Trophoblast cell (in vitro differentiated cells and primary cell): ENCODE measurements around the gene YARS1.

Experiments used
- DNase-seq, 2 donors: peaks; one replicate each; pipeline ENCODE4 v3.0.0-alpha.2; 2016
- H2AFZ ChIP-seq: 2 replicates; pipeline ENCODE4 v1.6.1; 2013; ENCODE audit warnings: low read length, moderate library complexity, mild to moderate bottlenecking; ENCODE audit not compliant: insufficient read depth, poor library complexity
- H2AK5ac ChIP-seq: 2 replicates; pipeline ENCODE4 v1.6.1; 2013; ENCODE audit warnings: mild to moderate bottlenecking, low read length
- H2BK120ac ChIP-seq: 2 replicates; pipeline ENCODE4 v1.6.1; 2013; ENCODE audit warnings: low read length, mild to moderate bottlenecking, moderate library complexity; ENCODE audit not compliant: insufficient read depth, poor library complexity
- H2BK12ac ChIP-seq: 2 replicates; pipeline ENCODE4 v1.6.1; 2013; ENCODE audit warnings: mild to moderate bottlenecking, low read length, moderate library complexity
- H2BK5ac ChIP-seq: 2 replicates; pipeline ENCODE4 v1.6.1; 2013; ENCODE audit warnings: low read length, low read depth, moderate library complexity, mild to moderate bottlenecking; ENCODE audit not compliant: poor library complexity
- H3K14ac ChIP-seq: 2 replicates; pipeline ENCODE4 v1.6.1; 2013; ENCODE audit warnings: mild to moderate bottlenecking, low read length
- H3K18ac ChIP-seq: 2 replicates; pipeline ENCODE4 v1.6.1; 2013; ENCODE audit warnings: mild to moderate bottlenecking, low read length
- H3K23ac ChIP-seq: 2 replicates; pipeline ENCODE4 v1.6.1; 2013; ENCODE audit warnings: low read length
- H3K27ac ChIP-seq: 2 replicates; pipeline ENCODE4 v1.5.1; 2013; ENCODE audit warnings: low read depth, mild to moderate bottlenecking, inconsistent platforms, low read length, moderate library complexity
- H3K27me3 ChIP-seq: 2 replicates; pipeline ENCODE4 v1.6.1; 2013; ENCODE audit warnings: inconsistent platforms, mild to moderate bottlenecking, low read length, moderate library complexity; ENCODE audit not compliant: insufficient read depth
- H3K36me3 ChIP-seq, 2 experiments: 1 replicate in 1 of 2; 2 replicates in 1 of 2; pipeline ENCODE4 v1.6.1; 2013; ENCODE audit warnings: low read length in 2 of 2, mild to moderate bottlenecking in 2 of 2, moderate library complexity in 1 of 2; ENCODE audit not compliant: insufficient read depth in 2 of 2, control insufficient read depth in 1 of 2
- H3K4ac ChIP-seq: 2 replicates; pipeline ENCODE4 v1.6.1; 2013; ENCODE audit warnings: low read depth, mild to moderate bottlenecking, low read length, moderate library complexity
- H3K4me1 ChIP-seq, 2 experiments: 1 replicate in 1 of 2; 2 replicates in 1 of 2; pipeline ENCODE4 v1.6.1; 2013; ENCODE audit warnings: low read length in 2 of 2, mild to moderate bottlenecking in 2 of 2, moderate library complexity in 1 of 2; ENCODE audit not compliant: insufficient read depth in 2 of 2, control insufficient read depth in 1 of 2
- H3K4me2 ChIP-seq: 2 replicates; pipeline ENCODE4 v1.6.1; 2013; ENCODE audit warnings: inconsistent platforms, mild to moderate bottlenecking, low read length, moderate library complexity
- H3K4me3 ChIP-seq: 2 replicates; pipeline ENCODE4 v1.5.1; 2013; ENCODE audit warnings: mild to moderate bottlenecking, low read depth, low read length, inconsistent platforms
- H3K79me1 ChIP-seq: one replicate; pipeline ENCODE4 v1.6.1; 2013; ENCODE audit warnings: low read length
- H3K79me2 ChIP-seq: 2 replicates; pipeline ENCODE4 v1.6.1; 2013; ENCODE audit warnings: low read length, mild to moderate bottlenecking; ENCODE audit not compliant: control insufficient read depth, insufficient read depth, poor library complexity
- H3K9ac ChIP-seq: 2 replicates; pipeline ENCODE4 v1.6.1; 2013; ENCODE audit warnings: mild to moderate bottlenecking, low read length
- H3K9me3 ChIP-seq: 2 replicates; pipeline ENCODE4 v1.6.1; 2013; ENCODE audit warnings: low read depth, mild to moderate bottlenecking, control low read depth, inconsistent platforms, low read length; ENCODE audit not compliant: insufficient read depth
- H4K12ac ChIP-seq: 2 replicates; pipeline ENCODE4 v1.6.1; 2013; ENCODE audit warnings: low read depth, mild to moderate bottlenecking, low read length, moderate library complexity
- H4K8ac ChIP-seq: 2 replicates; pipeline ENCODE4 v1.6.1; 2013; ENCODE audit warnings: low read depth, mild to moderate bottlenecking, low read length, moderate library complexity
- H4K91ac ChIP-seq: one replicate; pipeline ENCODE4 v1.6.1; 2013; ENCODE audit warnings: low read depth, mild to moderate bottlenecking, low read length, moderate library complexity
- WGBS: extraction: QIAGEN DNeasy Blood & Tissue Kit; methylation state at CpG from one replicate; pipeline ENCODE4 v1.1.7; 2013; ENCODE audit warnings: missing lambda C conversion rate; ENCODE audit not compliant: insufficient read length, insufficient coverage; ENCODE audit errors: extremely low coverage; 5-methylcytosine and 5-hydroxymethylcytosine counted together

Gene YARS1

DNA sequence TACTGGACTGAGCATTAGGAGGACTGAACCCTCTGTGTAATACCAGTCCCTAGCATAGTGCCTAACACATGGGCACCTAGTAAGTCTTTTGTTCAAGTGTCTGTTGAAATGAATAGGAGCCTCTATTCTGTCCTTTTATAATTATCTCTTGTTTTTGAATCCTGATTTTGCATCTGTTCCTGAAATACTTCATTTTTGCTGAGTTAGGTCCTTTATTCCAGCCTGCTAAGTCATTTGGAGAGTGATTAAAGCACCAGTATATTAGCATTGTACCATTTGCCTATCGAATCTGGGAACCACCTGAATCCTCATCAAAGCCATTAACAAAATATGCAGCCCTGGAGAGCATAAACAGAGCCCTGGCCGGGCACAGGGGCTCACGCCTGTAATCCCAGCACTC lies 32.3 kb downstream of the YARS1 start:
- no CpG with 5 or more reads among the region's 3 CpGs for WGBS
- no peak overlapping the region for H3K18ac ChIP-seq
- no peak overlapping the region for H3K9ac ChIP-seq
- H3K23ac ChIP-seq = no peak overlapping the region
- H4K8ac ChIP-seq = no peak overlapping the region
- H2AFZ ChIP-seq = no peak overlapping the region
- peaks cover 29 to 46% of the 10 kb centered on the region in 2 experiments for H3K36me3 ChIP-seq
- H3K79me1 ChIP-seq = no peaks in the 10 kb centered on the region
- no peak overlapping the region for H4K12ac ChIP-seq
- H2BK120ac ChIP-seq = no peak overlapping the region
- no peak overlapping the region for H4K91ac ChIP-seq
- no peaks in the 10 kb centered on the region for H3K79me2 ChIP-seq
- no peak overlapping the region for H3K14ac ChIP-seq
- H2BK12ac ChIP-seq = no peak overlapping the region
- H3K27me3 ChIP-seq = no peaks in the 10 kb centered on the region
- H3K4me1 ChIP-seq = no peaks in the 10 kb centered on the region
- no peak overlapping the region for H3K27ac ChIP-seq
- DNase-seq = no peak
- no peak overlapping the region for H3K4me2 ChIP-seq
- no peak overlapping the region for H3K4ac ChIP-seq
- no peak overlapping the region for H2AK5ac ChIP-seq
- no peak overlapping the region for H3K4me3 ChIP-seq
- H3K9me3 ChIP-seq = no peaks in the 10 kb centered on the region
- no peak overlapping the region for H2BK5ac ChIP-seq

DNA sequence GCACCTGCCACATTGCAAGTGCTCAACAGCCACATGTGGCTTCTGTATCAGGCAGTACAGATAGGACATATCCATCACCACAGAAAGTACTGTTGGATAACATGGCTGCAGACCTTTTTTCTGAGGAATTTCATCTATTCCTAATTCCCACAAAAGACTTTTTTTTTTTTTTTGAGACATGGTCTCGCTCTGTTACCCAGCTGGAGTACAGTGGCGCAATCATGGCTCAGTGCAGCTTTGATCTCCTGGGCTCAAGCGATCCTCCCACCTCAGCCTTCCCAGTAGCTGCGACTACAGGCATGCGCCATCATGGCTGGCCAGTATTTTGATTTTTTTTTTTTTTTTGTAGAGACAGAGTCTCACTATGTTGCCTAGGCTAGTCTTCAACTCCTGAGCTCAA lies 33.3 kb downstream of the YARS1 start:
- Histone ChIP-seq H4K8ac (no peak overlapping the region), H3K27me3 (no peaks in the 10 kb centered on the region), H3K4me3 (no peak overlapping the region), H3K79me2 (no peaks in the 10 kb centered on the region), H4K12ac (no peak overlapping the region), H2BK5ac (no peak overlapping the region), H4K91ac (no peak overlapping the region), H3K23ac (no peak overlapping the region), H3K4me2 (no peak overlapping the region), H2AFZ (no peak overlapping the region), H3K9me3 (no peaks in the 10 kb centered on the region), H3K18ac (no peak overlapping the region), H2BK120ac (no peak overlapping the region), H3K14ac (no peak overlapping the region), H3K79me1 (no peaks in the 10 kb centered on the region), H3K4me1 (no peaks in the 10 kb centered on the region), H2BK12ac (no peak overlapping the region), H3K27ac (no peak overlapping the region), H3K9ac (no peak overlapping the region), H3K4ac (no peak overlapping the region), H3K36me3 (peaks cover 36 to 54% of the 10 kb centered on the region in 2 experiments), H2AK5ac (no peak overlapping the region)
- WGBS = no CpG with 5 or more reads among the region's 5 CpGs
- no peak for DNase-seq

DNA sequence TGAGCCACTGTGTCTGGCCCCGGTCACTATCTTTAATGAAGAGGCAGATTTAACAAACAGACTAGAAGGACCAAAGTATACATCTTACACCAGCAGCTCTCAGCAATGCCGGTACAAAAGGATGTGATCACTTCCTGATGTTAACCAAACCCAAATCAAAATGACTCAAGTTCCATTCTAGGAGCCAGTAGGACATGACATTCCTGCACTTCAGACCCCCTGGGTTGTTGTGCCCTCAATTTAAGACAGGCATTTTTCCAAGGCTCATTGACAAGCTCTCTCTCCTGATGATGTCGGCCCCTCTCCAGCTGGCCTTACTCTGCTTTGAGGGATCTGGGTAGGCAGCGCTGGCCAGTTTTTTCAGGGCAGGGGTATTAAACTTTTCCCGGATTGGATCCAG lies 35.1 kb downstream of the YARS1 start:
- WGBS = no CpG with 5 or more reads among the region's 5 CpGs

DNA sequence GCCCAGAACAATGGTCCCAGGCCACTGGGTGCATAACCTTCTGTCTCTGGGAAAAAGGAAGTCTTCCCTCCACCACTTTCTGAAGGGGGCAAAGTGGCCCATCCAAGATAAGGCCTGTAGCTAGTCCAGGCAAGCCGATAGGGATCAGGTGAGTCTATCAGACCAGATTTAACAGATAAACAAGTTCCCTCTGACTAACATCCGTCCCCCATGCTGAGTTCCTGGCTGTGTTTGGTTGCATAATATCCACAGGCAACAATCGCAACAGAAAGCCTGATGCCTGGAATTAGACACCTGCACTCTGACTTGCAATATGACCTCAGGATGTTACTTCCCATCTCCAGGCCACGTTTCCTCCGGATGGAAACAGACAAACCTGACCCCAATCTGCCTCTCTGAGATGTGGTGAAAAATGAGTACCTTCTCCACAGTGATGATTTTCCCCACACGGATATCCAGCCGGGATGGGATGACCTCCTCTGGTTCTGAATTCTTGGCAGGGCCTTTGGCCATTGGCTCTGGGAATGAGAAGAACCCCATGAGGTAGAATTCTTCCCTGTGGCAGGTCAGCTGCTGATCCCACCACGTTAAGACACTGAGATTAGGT lies 36.4 kb downstream of the YARS1 start:
- WGBS = no CpG with 5 or more reads among the region's 8 CpGs
- Histone ChIP-seq H4K12ac (no peak overlapping the region), H2BK120ac (no peak overlapping the region), H2AK5ac (no peak overlapping the region), H3K4me3 (no peak overlapping the region), H2BK12ac (no peak overlapping the region), H2AFZ (no peak overlapping the region), H3K4ac (no peak overlapping the region), H3K4me1 (no peaks in the 10 kb centered on the region), H3K9me3 (no peaks in the 10 kb centered on the region), H3K14ac (no peak overlapping the region), H3K36me3 (peaks cover 34 to 55% of the 10 kb centered on the region in 2 experiments), H3K9ac (no peak overlapping the region), H3K79me2 (no peaks in the 10 kb centered on the region), H3K23ac (no peak overlapping the region), H3K27ac (no peak overlapping the region), H4K8ac (no peak overlapping the region), H3K27me3 (no peaks in the 10 kb centered on the region), H3K79me1 (no peaks in the 10 kb centered on the region), H2BK5ac (no peak overlapping the region), H3K18ac (no peak overlapping the region), H3K4me2 (no peak overlapping the region), H4K91ac (no peak overlapping the region)
- DNase-seq = peak; percentile 67 to 83

More for the DNA sequence above, 35.1 kb downstream of the YARS1 start:
- Histone ChIP-seq H3K4me2 (no peak overlapping the region), H3K79me1 (no peaks in the 10 kb centered on the region), H2BK5ac (no peak overlapping the region), H2AK5ac (no peak overlapping the region), H2BK12ac (no peak overlapping the region), H3K18ac (no peak overlapping the region), H3K4me1 (no peaks in the 10 kb centered on the region), H3K14ac (no peak overlapping the region), H2BK120ac (no peak overlapping the region), H3K9me3 (no peaks in the 10 kb centered on the region), H3K27ac (no peak overlapping the region), H3K27me3 (no peaks in the 10 kb centered on the region), H3K23ac (no peak overlapping the region), H2AFZ (no peak overlapping the region), H3K36me3 (peaks cover 29 to 52% of the 10 kb centered on the region in 2 experiments), H3K4me3 (no peak overlapping the region), H4K8ac (no peak overlapping the region), H4K12ac (no peak overlapping the region), H4K91ac (no peak overlapping the region), H3K4ac (no peak overlapping the region), H3K9ac (no peak overlapping the region), H3K79me2 (no peaks in the 10 kb centered on the region)
- DNase-seq = no peak
